NT2/D1 (cell line): ENCODE results near the gene FGF6.

Experiments
- SUZ12 ChIP-seq: IDR thresholded peaks from 2 replicates; pipeline ENCODE4 v1.6.1; 2011; ENCODE audit not compliant: insufficient read length, insufficient read depth; ENCODE audit errors: extremely low read depth
- YY1 ChIP-seq: IDR thresholded peaks from 2 replicates; pipeline ENCODE4 v1.6.1; 2011; ENCODE audit not compliant: insufficient read length, insufficient read depth
- ZNF274 ChIP-seq: IDR thresholded peaks from 2 replicates; pipeline ENCODE4 v1.6.1; 2011; ENCODE audit warnings: mild to moderate bottlenecking, low read depth, low read length

- TF ChIP-seq YY1: no peak
- TF ChIP-seq SUZ12: no peak
- TF ChIP-seq ZNF274: no peak
These were observed 4.0 kb downstream of the FGF6 start for GRCh38 chr12:4441355-4442335.
